NCI-H1105 (cell line): ENCODE data around the gene DEPDC1B.
"Not testable (repeated sequence)": the region's sequence is repeated elsewhere in the genome, so short reads cannot be mapped to it uniquely, and the experiment has no call there.

Source experiments
- DNase-seq: peaks from one replicate; lab custom pipeline; 2025; lab: John Stamatoyannopoulos, UW

Gene DEPDC1B

DNA sequence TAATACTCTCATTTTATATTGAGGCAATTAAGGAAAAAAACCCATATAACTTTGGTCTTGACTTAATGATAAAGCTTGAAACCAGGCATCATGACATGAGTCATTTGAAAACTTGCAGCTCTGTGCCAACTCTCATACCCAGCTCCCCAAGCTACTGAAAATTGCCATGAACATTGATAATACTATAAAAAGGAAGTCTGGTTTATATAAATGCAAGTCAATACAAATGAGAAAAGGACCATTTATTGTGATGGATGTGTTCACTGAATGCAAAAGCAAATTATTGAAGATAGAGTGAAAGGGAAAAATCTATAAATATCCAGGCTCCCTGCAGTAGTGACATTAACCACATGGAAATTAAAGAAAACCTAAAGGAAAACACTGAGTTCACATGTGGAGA is 116.3 kb downstream of the DEPDC1B start:
- DNase-seq, result no peak

DNA sequence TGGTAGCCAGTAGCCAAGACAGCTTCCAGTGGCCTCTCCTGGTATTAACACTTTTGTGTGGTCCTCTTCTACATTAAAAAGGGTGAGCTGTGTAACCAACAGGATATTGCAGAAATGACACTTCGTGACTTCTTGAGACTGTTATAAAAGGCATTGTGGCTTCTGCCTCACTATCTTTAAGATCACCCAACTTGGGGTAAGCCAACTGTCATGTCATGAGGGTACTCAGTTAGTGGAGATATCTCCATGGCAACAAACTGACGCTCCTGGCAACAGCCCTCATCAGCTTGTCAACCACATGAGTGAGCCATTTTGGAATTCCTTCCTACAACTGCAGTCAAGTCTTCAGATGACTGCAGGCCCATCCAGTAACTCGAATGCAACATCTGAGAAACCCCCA is 121.7 kb downstream of the DEPDC1B start:
- no peak for DNase-seq

DNA sequence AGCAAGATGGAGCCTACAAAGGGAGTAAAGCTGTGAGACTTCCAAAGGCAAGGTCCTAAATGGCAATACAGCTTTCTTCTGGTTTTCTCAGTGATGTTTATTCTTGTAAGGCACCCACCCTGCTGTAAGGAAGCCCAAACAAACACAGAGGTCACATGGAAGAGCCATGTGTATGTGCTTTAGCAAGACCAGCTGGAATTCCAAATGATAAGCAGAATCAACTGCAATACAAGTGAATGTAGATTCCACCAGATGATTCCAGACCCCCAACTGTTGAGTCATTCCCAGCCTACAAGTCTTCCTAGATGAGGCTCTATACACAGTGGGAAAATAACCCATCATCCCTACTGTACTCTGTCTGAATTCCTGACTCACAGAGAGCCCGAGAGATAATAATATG is 122.8 kb downstream of the DEPDC1B start:
- no peak for DNase-seq

DNA sequence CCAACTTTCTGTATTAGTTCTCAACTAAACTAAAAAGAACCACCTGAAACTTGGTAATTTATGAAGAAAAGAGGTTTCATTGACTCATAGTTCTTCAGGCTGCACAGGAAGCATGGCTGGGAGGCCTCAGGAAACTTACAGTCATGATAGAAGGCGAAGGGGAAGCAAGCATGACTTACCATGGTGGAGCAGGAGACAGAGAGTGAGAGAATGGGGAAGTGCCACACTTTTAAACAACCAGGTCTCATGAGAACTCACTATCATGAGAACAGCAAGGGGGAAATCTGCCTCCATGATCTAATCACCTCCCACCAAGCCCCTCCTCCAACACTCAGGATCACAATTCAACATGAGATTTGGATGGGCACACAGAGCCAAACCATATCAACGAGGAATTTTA is 123.5 kb downstream of the DEPDC1B start:
- DNase-seq, result no peak

DNA sequence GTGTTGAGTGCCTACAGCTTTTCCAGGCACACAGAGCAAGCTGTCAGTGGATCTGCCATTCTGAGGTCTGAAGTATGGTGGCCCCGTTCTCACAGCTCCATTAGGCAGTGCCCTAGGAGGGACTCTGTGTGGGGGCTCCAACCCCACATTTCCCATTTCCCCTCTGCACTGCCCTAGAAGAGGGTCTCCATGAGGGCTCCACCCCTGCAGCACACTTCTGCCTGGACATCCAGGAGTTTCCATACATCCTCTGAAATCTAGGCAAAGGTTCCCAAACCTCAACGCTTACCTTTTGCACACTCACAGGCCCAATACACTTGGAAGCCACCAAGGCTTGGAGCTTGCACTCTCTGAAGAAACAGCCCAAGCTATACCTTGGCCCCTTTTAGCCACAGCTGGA is 131.3 kb downstream of the DEPDC1B start:
- DNase-seq, result no peak

DNA sequence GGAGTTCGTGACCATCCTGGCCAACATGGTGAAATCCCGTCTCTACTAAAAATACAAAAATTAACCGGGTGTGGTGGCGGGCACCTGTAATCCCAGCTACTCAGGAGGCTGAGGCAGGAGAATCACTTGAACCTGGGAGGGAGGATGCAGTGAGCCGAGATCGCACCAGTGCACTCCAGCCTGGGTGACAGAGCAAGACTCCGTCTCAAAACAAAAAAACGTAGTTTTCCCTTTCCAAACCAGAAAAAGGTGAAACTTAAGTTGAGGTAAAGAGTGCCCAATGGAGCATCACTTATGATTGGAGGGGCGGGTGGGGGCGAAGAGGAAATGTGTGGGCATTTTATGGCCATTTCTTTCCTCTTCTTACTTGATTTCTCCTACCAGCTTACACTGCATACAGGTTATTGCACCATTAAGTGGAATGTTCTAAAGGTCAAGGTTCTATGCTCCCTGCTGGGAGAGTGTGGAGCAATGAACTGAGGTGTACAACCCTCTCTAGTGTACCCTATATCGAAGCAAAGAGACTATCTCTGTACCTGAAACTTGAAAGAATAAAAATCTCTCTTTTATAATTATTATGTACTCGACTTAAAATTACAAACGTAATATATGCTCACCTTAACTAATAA is 136.2 kb downstream of the DEPDC1B start:
- DNase-seq, result no peak

DNA sequence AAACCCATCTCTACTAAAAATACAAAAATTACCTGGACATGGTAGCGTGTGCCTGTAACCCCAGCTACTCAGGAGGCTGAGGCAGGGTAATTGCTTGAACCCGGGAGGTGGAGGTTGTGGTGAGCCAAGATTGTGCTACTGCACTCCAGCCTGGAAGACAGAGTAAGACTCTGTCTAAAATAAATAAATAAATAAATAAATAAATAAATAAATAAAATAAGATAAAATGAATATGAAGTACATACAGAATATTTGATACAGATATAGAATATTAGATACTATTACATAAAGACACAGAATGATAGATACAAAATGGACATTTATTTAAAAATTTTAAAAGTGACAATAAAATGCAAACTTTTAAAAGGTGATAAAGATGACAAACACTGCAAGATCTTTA is 146.7 kb downstream of the DEPDC1B start:
- not testable (repeated sequence) for DNase-seq

DNA sequence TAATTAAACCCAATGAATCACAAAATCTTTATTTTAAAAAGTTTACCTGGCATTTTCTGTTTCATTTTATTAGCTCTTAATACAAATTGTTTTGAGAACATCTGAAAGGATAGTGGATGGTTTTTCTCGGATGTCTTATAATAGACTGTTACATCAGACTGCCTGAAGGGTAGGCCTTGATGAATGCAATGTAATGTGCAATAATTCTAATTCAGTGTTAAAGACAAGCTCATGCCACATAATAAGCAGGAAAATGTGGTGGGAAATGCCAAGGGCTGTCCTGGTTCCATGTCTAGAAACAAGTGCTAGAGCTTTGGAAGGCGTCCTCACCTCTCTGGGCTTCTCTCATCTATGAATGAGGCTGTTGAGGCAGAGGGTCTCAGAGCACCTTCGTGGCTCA is 148.1 kb downstream of the DEPDC1B start:
- DNase-seq, result no peak

DNA sequence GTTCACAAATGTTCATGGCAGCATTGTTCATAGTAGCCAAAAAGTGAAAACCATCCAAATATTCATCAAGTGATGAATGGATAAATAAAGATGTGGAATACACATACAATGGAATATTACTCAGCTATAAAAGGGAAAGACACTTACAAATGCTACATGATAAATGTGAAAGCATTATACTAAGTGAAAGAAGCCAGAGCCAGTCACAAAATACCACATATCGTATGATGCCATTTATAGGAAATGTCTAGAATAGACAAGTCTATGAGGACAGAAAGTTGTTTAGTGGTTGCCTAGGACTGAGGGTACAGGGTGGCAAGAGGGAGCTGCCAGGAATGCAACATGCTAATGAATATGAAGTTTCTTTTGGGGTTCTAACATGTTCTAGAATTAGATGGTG is 148.7 kb downstream of the DEPDC1B start:
- no peak for DNase-seq

DNA sequence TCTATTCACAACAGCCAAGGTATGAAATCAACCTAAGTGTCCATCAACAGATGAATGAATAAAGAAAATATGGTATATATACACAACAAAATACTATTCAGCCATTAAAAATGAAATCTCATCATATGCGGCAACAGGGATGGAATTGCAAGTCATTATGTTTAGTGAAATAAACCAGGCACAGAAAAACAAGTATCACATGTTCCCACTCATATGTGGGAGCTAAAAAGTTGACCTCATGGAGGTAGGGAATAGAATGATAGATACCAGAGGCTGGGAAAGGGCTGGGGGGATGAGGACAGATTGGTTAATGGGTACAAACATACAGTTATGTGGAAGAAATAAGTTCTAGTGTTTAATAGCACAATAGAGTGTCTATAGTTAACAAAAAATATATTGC is 149.7 kb downstream of the DEPDC1B start:
- DNase-seq, result no peak

DNA sequence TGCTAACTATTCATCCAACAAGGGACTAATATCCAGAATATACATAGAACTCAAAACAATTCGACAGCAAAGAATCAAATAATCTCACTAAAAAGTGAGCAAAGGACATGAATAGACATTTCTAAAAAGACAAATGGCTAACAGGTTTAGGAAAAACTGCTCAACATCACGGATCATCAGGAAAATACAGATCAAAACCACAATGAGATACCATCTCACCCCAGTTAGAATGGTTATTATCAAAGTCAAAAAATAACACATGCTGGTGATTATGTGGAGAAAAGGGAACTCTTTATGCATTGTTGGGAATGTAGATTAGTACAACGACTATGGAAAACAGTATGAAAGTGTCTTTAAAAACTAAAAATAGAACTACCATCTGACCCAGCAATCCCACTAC is 150.1 kb downstream of the DEPDC1B start:
- DNase-seq, result no peak
